ENCODE results near the gene PLEKHH2.

DNA sequence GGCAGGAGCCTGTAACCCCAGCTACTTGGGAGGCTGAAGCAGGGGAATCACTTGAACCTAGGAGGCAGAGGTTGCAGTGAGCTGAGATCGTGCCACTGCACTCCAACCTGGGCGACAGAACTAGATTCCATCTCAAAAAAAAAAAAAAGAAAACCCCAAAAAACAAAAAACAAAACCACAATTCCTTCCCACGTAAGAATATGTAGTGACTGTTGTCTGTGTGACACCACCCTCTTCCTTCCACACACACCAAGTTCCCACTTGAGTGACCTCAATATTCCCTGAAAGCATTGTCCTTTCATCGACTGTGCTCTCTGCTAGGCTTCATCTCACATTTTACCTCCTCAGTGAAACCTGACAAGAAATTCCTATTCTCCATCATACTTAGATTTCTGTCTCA, 32.4 kb upstream of the PLEKHH2 start:
- TF ChIP-seq, protein P1, sequence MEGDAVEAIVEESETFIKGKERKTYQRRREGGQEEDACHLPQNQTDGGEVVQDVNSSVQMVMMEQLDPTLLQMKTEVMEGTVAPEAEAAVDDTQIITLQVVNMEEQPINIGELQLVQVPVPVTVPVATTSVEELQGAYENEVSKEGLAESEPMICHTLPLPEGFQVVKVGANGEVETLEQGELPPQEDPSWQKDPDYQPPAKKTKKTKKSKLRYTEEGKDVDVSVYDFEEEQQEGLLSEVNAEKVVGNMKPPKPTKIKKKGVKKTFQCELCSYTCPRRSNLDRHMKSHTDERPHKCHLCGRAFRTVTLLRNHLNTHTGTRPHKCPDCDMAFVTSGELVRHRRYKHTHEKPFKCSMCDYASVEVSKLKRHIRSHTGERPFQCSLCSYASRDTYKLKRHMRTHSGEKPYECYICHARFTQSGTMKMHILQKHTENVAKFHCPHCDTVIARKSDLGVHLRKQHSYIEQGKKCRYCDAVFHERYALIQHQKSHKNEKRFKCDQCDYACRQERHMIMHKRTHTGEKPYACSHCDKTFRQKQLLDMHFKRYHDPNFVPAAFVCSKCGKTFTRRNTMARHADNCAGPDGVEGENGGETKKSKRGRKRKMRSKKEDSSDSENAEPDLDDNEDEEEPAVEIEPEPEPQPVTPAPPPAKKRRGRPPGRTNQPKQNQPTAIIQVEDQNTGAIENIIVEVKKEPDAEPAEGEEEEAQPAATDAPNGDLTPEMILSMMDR (IDR thresholded peaks at IDR 0.05; ENCODE audit: borderline replicate concordance, extremely low read depth, low read length, poor library complexity, severe bottlenecking): no peak
- no peak for TF ChIP-seq EZH2 (IDR thresholded peaks at IDR 0.05; ENCODE audit: borderline replicate concordance, low read depth, low read length, severe bottlenecking)

Measured in DND-41 (cell line).